Glutamatergic neuron (in vitro differentiated cells): Measurements from ENCODE around the gene TRUB2. TPM values are rescaled to one million over a fixed set of nuclear protein-coding genes. Genes with fewer than 3 reads are reported as not detected.

Experiments used
- DNase-seq: peaks from one replicate; pipeline ENCODE4 v3.0.0; 2022
- H3K27ac Mint-ChIP-seq: one replicate; pipeline ENCODE4 v1.8.0; 2020; ENCODE audit warnings: mild to moderate bottlenecking, mixed read lengths, inconsistent platforms; ENCODE audit not compliant: unreplicated experiment
- H3K27me3 Mint-ChIP-seq: one replicate; pipeline ENCODE4 v1.8.0; 2020; ENCODE audit warnings: mild to moderate bottlenecking, moderate library complexity, mixed read lengths, inconsistent platforms; ENCODE audit not compliant: unreplicated experiment
- H3K36me3 Mint-ChIP-seq: one replicate; pipeline ENCODE4 v1.8.0; 2020; ENCODE audit warnings: mild to moderate bottlenecking, mixed read lengths, inconsistent platforms; ENCODE audit not compliant: unreplicated experiment
- H3K4me1 Mint-ChIP-seq: one replicate; pipeline ENCODE4 v1.8.0; 2020; ENCODE audit warnings: mild to moderate bottlenecking, low read depth, mixed read lengths, inconsistent platforms; ENCODE audit not compliant: unreplicated experiment
- H3K4me3 Mint-ChIP-seq: one replicate; pipeline ENCODE4 v1.8.0; 2020; ENCODE audit warnings: mild to moderate bottlenecking, mixed read lengths, inconsistent platforms; ENCODE audit not compliant: unreplicated experiment
- H3K9me3 Mint-ChIP-seq: one replicate; pipeline ENCODE4 v1.8.0; 2020; ENCODE audit warnings: mild to moderate bottlenecking, moderate library complexity, mixed read lengths, inconsistent platforms; ENCODE audit not compliant: unreplicated experiment
- total RNA-seq: library from RNA; stranded (reverse); fragmentation: NEBNext Ultra II Directional; extraction: Animal tissue kit (Norgen Biotek cat#: 25700); gene quantifications from one replicate; pipeline ENCODE4 v1.2.1, GENCODE V29; 2021; ENCODE audit not compliant: unreplicated experiment
- TF ChIP-seq, protein P1 (sequence below): fragments of 200-600 bp; sonication (generic); IDR thresholded peaks from one replicate; pipeline ENCODE4 v1.5.0; 2021; ENCODE audit not compliant: partially characterized antibody, unreplicated experiment

The TRUB2 gene
- total RNA-seq, 1 donor from 2014 or later = 30.0 TPM

DNA sequence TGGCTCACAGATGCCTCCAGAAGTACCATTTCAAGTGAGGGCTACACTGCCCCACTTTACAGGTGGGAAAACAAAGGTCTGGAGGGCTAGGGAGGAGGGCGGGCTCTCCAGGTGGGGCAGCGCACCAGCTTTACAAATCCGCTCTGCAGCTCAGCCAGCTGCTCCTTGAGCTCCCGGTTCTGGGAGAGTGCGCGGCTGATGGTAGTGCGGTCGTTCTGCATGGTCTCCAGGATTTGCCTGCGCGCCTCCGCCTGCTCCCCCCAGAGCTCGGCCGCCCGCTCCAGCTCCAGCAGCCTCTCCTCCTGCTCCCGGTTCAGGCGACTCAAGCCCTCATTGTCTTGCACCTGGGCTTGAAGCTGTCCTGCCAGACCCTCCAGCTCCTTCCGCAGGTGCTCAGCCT, 61.9 kb downstream of the TRUB2 start:
- no peak overlapping the region for H3K4me3 Mint-ChIP-seq
- H3K4me1 Mint-ChIP-seq = peaks cover 7% of the 10 kb centered on the region
- no peak for DNase-seq
- H3K36me3 Mint-ChIP-seq = peaks cover 9% of the 10 kb centered on the region
- TF ChIP-seq, protein P1, sequence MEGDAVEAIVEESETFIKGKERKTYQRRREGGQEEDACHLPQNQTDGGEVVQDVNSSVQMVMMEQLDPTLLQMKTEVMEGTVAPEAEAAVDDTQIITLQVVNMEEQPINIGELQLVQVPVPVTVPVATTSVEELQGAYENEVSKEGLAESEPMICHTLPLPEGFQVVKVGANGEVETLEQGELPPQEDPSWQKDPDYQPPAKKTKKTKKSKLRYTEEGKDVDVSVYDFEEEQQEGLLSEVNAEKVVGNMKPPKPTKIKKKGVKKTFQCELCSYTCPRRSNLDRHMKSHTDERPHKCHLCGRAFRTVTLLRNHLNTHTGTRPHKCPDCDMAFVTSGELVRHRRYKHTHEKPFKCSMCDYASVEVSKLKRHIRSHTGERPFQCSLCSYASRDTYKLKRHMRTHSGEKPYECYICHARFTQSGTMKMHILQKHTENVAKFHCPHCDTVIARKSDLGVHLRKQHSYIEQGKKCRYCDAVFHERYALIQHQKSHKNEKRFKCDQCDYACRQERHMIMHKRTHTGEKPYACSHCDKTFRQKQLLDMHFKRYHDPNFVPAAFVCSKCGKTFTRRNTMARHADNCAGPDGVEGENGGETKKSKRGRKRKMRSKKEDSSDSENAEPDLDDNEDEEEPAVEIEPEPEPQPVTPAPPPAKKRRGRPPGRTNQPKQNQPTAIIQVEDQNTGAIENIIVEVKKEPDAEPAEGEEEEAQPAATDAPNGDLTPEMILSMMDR = no peak
- peaks cover 16% of the 10 kb centered on the region for H3K27me3 Mint-ChIP-seq
- no peak overlapping the region for H3K27ac Mint-ChIP-seq
- H3K9me3 Mint-ChIP-seq = peaks cover 8% of the 10 kb centered on the region

DNA sequence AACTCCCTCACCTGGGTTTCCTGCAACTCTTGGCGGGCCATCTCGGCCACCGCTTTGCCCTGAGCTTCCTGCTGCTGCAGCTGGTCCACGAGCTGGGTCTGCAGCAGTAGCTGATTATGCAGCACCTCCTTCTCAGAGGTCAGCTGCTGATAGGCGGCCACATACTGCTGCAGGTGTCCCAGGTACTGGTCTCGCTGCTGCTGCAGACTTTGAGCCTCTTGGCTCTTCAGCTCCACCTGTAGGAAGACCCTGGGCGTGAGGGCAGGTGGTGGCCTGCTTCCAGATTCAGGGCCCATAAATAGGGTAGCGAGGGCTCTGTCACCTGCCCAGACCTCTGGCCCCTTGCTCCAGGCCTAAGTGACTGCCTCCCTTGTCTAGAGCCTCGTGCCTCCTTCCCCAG, 63.1 kb downstream of the TRUB2 start:
- Mint-ChIP-seq H3K27me3 (peaks cover 18% of the 10 kb centered on the region), H3K9me3 (peaks cover 7% of the 10 kb centered on the region), H3K36me3 (peaks cover 9% of the 10 kb centered on the region), H3K27ac (peak overlapping the region; percentile 59), H3K4me1 (peaks cover 10% of the 10 kb centered on the region), H3K4me3 (no peak overlapping the region)
- TF ChIP-seq, protein P1 = no peak
- DNase-seq = no peak

DNA sequence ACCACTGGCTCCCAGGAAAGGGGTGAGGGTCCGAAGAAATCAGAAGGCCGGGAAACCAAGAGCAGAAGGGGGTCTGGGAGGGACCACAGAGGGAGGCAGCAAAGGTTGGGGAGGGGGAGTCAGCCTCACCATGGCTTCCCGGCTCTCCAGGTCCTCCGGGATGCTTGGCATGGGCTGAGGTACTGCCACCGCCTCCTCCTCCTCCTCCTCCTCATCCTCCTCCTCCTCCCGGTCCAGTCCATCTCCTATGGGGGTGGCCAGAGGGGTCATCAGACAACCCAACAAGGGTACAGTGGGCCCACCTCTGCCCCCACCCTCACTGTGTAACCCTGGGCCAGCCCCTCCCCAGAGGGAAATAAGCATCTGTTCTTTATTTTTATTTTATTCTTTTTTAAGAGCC, 63.9 kb downstream of the TRUB2 start:
- Mint-ChIP-seq H3K36me3 (peaks cover 9% of the 10 kb centered on the region), H3K4me1 (peaks cover 10% of the 10 kb centered on the region), H3K9me3 (peaks cover 7% of the 10 kb centered on the region), H3K4me3 (no peak overlapping the region), H3K27me3 (peaks cover 22% of the 10 kb centered on the region), H3K27ac (no peak overlapping the region)
- TF ChIP-seq, protein P1 = no peak
- no peak for DNase-seq

DNA sequence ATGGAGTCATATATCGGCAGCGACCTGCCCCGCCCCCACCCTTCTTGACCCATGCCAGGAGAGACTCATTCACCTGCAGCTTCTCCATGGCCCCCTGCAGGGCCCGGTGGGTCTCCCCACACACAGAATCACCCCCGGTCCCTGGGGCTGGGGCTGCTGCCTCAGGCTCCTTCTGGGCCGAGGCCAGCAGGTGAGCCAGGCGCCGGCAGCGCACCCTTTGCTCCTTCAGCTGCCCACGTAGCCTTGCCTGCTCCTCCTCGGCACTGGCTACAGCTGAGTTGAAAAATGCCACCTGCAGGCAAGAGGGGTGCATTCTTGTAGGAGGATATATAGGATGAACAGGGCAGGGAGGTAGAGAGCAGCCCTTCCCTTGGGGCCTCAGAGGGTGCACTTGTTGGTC, 64.3 kb downstream of the TRUB2 start:
- Mint-ChIP-seq H3K9me3 (peaks cover 7% of the 10 kb centered on the region), H3K27ac (no peak overlapping the region), H3K4me1 (peaks cover 10% of the 10 kb centered on the region), H3K4me3 (no peak overlapping the region), H3K36me3 (peaks cover 9% of the 10 kb centered on the region), H3K27me3 (peaks cover 22% of the 10 kb centered on the region)
- TF ChIP-seq, protein P1 = no peak
- no peak for DNase-seq

DNA sequence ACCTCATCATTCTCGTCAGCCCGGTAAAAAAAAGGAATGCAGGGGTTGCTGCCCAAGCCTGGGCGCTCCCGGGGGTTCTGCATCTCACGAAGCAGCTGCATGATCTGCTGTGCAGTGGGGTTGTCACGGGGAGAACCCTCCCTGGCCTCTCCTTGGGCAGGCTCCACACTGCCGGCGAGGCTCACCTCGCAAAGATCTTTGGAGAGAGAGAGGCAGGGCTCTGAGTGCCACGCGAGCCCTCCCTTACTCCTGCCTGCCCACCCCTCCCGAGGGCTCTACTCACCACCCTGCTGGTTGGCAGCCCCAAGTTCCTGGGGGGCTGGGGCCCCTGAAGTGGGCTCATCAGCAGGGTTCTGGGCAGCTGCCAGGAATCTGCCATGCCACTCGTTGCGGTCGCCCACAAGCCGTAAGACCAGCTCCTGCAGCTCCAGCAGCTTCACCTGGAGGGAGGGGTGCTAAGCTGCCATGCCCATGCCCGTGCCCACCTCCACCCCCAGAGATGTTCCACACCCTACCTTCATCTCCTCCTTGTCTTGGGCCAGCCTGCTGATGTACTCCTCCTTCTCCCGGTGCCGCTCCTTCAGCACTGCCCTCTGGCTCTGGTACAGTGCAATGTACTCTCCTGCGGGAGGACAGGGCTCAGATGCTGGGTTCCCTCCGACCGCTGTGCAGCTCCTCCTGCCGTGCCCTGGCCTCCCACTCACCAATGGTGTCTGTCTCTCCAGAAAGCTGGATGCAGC, 65.0 kb downstream of the TRUB2 start:
- peaks cover 9% of the 10 kb centered on the region for H3K9me3 Mint-ChIP-seq
- peaks cover 12% of the 10 kb centered on the region for H3K36me3 Mint-ChIP-seq
- TF ChIP-seq, protein P1 = no peak
- H3K4me3 Mint-ChIP-seq = no peak overlapping the region
- peaks cover 25% of the 10 kb centered on the region for H3K27me3 Mint-ChIP-seq
- H3K4me1 Mint-ChIP-seq = peaks cover 13% of the 10 kb centered on the region
- H3K27ac Mint-ChIP-seq = no peak overlapping the region
- no peak for DNase-seq
